ENCODE results near the gene GLS. TPM values are rescaled to one million over a fixed set of nuclear protein-coding genes. Genes with fewer than 3 reads are reported as not detected.
A peak's percentile ranks its signal among the peaks of the same experiment; 100 is the strongest.

GLS gene
- total and polyA plus RNA-seq, 11 donors = 19.1 to 94.5 (median 47.6) TPM

- intact Hi-C loops (cut with DNase I) = loop anchor here in 1 of 10 donors (5.0 kb wide), 1 partner anchor 231 kb away; no protein-coding TSS in a partner anchor
- Histone ChIP-seq H3K4me3 (peak overlapping the region; percentile 72 to 94 (median 82)), H3K9me3 (no peaks in the 10 kb centered on the region), H3K36me3 (peaks cover 0 to 44% (median 22%) of the 10 kb centered on the region in 9 donors), H3K27ac (peak overlapping the region; percentile 75 to 98 (median 90)), H3K27me3 (no peaks in the 10 kb centered on the region), H3K4me1 (peaks cover 0 to 69% (median 30%) of the 10 kb centered on the region in 12 donors)
- 0 to 1% (median 0%) methylated on average over 14 of the region's 14 CpGs for WGBS, 4 donors
- TF ChIP-seq CTCF (IDR thresholded peaks at IDR 0.05) = no peak
- no peak for TF ChIP-seq POLR2A (IDR thresholded peaks at IDR 0.05)
- ATAC-seq (no peak), DNase-seq (no peak)
These were observed 133.0 kb downstream of the GLS start for GRCh38 chr2:191013682-191013931.

- Histone ChIP-seq H3K27ac (peak within 1 kb of the TSS; percentile 75 to 98 (median 90)), H3K36me3 (peaks cover 0 to 40% (median 17%) of the 10 kb centered on the region in 9 donors), H3K4me1 (peaks cover 0 to 69% (median 30%) of the 10 kb centered on the region in 12 donors), H3K27me3 (no peaks in the 10 kb centered on the region), H3K4me3 (peak within 1 kb of the TSS; percentile 72 to 94 (median 82)), H3K9me3 (no peaks in the 10 kb centered on the region)
- peak in 6 of 12 donors; percentile 6 to 37 (median 20) for TF ChIP-seq CTCF (IDR thresholded peaks at IDR 0.05)
- peak in 1 of 2 donors; percentile 95 for TF ChIP-seq POLR2A (IDR thresholded peaks at IDR 0.05)
- intact Hi-C loops (cut with DNase I) = loop anchor here in 3 of 10 donors (2.0 to 5.0 kb wide), 2 partner anchors 133 to 232 kb away; partner anchors contain the start of gene GLS (in 2 of the 3)
- DNase-seq (peak; percentile 94 to 97 (median 95)), ATAC-seq (peak; percentile 89 to 98 (median 96))
- 0 to 1% (median 0%) methylated on average over 16 to 68 of the region's 68 CpGs for WGBS, 4 donors
These were observed 133.5 kb downstream of the GLS start, which contains the start of gene STAT1 for GRCh38 chr2:191013932-191014652. Gene STAT1 (minus strand): TSS chr2:191014171. CDS start chr2:191010003, 4,168 bp downstream.

- Histone ChIP-seq H3K4me3 (peak overlapping the region; percentile 11 to 94 (median 82)), H3K27me3 (no peaks in the 10 kb centered on the region), H3K27ac (peak overlapping the region; percentile 75 to 98 (median 90)), H3K36me3 (peaks cover 0 to 34% (median 12%) of the 10 kb centered on the region in 9 donors), H3K4me1 (peaks cover 0 to 69% (median 30%) of the 10 kb centered on the region in 12 donors), H3K9me3 (no peaks in the 10 kb centered on the region)
- 39 to 47% (median 42%) methylated on average over 4 of the region's 4 CpGs for WGBS, 4 donors
- ATAC-seq (no peak), DNase-seq (peak in 1 of 5 donors; percentile 15)
- intact Hi-C loops (cut with DNase I) = loop anchor here in 3 of 10 donors (2.0 to 5.0 kb wide), 2 partner anchors 134 to 232 kb away; partner anchors contain the start of gene GLS (in 2 of the 3)
- TF ChIP-seq CTCF (IDR thresholded peaks at IDR 0.05) = no peak
- no peak for TF ChIP-seq POLR2A (IDR thresholded peaks at IDR 0.05)
These were observed 134.0 kb downstream of the GLS start for GRCh38 chr2:191014653-191015020.

Other genes starting within 250 kb of the GLS start
- gene NAB1, start 231.7 kb upstream of the GLS start, total RNA-seq = 10 to 100 TPM; 20.4 to 41.8 (median 31.3) TPM
- 10 to 100 TPM; 10.1 to 16.6 TPM for gene NAB1, start 231.7 kb upstream of the GLS start, polyA plus RNA-seq
- 100 to 1,000 TPM in 1 of 9 donors, 10 to 100 TPM in 8; 29.1 to 469 (median 55.1) TPM for gene STAT1, start 133.3 kb downstream of the GLS start, total RNA-seq
- 10 to 100 TPM in 1 of 2 donors, 1 to 10 TPM in 1; 7.8 to 31.8 TPM for gene STAT1, start 133.3 kb downstream of the GLS start, polyA plus RNA-seq

All from heart left ventricle (tissue), 16 donors.